PC-3 (cell line): ENCODE measurements around the gene ARL3.

Experiments
- EZH2phosphoT487 ChIP-seq: fragments of 300-600 bp; sonication (generic); IDR thresholded peaks from 2 replicates; pipeline ENCODE4 v1.6.1; 2018; ENCODE audit warnings: mild to moderate bottlenecking, antibody characterized with exemption, low read length, borderline replicate concordance
- TF ChIP-seq, protein P1 (sequence below): fragments of 300-600 bp; sonication (generic); conservative IDR thresholded peaks from 2 replicates; pipeline ENCODE4 v1.5.1; 2017; ENCODE audit warnings: antibody characterized with exemption, low read depth, mild to moderate bottlenecking, low read length

DNA sequence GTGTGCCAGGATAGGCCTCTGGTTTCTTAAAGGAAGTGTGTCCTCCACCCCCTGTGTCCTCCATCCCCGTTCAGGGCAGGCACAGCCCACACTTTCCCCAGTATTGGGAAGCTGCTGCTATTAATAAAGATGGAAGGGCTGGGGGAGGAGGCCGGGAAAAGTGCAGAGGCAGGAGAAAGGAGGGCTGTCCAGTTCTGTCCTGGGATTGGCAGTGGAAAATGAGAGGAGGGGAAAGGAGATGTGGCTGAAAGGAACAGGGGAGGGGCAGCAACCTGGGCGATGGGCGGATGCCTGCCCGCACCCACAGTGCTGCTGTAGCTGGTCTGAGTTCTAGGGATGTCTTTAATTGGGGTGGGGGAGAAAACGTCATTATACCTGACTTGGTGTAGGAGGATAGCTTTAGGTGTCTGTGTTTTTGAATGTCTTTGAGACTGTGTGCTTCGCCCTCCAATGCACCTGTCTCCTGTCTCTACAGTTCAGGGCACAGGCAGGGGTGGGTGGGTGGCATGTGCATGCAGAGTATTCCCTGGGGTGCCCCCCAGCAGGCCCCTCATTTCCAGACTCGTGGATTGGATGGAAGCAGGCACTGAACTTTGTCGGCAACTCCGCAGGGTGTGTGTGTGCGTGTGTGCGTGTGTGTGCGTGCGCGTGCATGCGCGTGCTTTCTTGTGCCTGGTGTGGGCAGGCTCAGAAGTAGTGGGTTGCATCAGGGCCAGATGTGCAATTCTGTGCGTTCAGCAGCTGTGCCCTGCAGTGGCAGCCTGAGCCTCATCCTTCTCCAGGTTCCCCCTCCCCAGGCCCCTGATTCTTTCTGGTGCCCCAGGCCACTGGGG, 67.4 kb downstream of the ARL3 start:
- TF ChIP-seq, protein P1, sequence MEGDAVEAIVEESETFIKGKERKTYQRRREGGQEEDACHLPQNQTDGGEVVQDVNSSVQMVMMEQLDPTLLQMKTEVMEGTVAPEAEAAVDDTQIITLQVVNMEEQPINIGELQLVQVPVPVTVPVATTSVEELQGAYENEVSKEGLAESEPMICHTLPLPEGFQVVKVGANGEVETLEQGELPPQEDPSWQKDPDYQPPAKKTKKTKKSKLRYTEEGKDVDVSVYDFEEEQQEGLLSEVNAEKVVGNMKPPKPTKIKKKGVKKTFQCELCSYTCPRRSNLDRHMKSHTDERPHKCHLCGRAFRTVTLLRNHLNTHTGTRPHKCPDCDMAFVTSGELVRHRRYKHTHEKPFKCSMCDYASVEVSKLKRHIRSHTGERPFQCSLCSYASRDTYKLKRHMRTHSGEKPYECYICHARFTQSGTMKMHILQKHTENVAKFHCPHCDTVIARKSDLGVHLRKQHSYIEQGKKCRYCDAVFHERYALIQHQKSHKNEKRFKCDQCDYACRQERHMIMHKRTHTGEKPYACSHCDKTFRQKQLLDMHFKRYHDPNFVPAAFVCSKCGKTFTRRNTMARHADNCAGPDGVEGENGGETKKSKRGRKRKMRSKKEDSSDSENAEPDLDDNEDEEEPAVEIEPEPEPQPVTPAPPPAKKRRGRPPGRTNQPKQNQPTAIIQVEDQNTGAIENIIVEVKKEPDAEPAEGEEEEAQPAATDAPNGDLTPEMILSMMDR: no peak
- TF ChIP-seq EZH2phosphoT487: no peak
